ENCODE results near the gene ANXA5.

Gene ANXA5

GRCh38 chr4:121642876-121643585, 53.7 kb downstream of the ANXA5 start:
- TF ChIP-seq, protein P1, sequence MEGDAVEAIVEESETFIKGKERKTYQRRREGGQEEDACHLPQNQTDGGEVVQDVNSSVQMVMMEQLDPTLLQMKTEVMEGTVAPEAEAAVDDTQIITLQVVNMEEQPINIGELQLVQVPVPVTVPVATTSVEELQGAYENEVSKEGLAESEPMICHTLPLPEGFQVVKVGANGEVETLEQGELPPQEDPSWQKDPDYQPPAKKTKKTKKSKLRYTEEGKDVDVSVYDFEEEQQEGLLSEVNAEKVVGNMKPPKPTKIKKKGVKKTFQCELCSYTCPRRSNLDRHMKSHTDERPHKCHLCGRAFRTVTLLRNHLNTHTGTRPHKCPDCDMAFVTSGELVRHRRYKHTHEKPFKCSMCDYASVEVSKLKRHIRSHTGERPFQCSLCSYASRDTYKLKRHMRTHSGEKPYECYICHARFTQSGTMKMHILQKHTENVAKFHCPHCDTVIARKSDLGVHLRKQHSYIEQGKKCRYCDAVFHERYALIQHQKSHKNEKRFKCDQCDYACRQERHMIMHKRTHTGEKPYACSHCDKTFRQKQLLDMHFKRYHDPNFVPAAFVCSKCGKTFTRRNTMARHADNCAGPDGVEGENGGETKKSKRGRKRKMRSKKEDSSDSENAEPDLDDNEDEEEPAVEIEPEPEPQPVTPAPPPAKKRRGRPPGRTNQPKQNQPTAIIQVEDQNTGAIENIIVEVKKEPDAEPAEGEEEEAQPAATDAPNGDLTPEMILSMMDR (IDR thresholded peaks at IDR 0.05; ENCODE audit: low read depth, low read length), result no peak
- H3K4me1 ChIP-seq, result no peaks in the 10 kb centered on the region
- no peak for DNase-seq
- peaks cover 17% of the 10 kb centered on the region for H3K27me3 ChIP-seq
- H3K9me3 ChIP-seq, result no peaks in the 10 kb centered on the region
- H3K4me3 ChIP-seq (ENCODE audit: low read depth, low read length), result no peak overlapping the region
- H3K36me3 ChIP-seq, result no peaks in the 10 kb centered on the region

DNA sequence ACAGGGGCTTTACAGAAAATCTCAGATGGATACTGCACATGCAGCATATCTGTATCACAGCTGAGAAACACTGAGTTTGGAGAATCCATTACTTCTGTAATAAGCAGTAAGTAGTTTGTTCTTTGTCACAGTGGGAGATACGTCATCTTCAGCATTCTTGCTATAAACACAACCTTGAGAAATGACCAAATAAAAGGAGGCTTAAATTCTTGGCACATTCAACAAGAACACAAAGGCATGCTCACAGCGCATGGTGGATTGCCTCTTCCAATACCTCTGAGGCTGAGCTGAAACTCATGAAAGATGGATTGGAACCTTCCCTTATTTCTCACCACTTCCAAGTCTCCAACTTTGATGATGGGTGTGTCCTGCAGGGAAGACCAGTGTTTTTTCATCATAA, 54.5 kb downstream of the ANXA5 start:
- no peak for DNase-seq
- Histone ChIP-seq H3K4me1 (no peaks in the 10 kb centered on the region), H3K36me3 (no peaks in the 10 kb centered on the region), H3K9me3 (no peaks in the 10 kb centered on the region), H3K27me3 (peaks cover 17% of the 10 kb centered on the region), H3K4me3 (ENCODE audit: low read depth, low read length) (no peak overlapping the region)
- TF ChIP-seq, protein P1 (IDR thresholded peaks at IDR 0.05; ENCODE audit: low read depth, low read length), result no peak

GRCh38 chr4:121633653-121634052, 63.1 kb downstream of the ANXA5 start:
- no peak overlapping the region for H3K4me3 ChIP-seq (ENCODE audit: low read depth, low read length)
- H3K9me3 ChIP-seq, result no peaks in the 10 kb centered on the region
- H3K27me3 ChIP-seq, result no peaks in the 10 kb centered on the region
- DNase-seq, result no peak
- H3K4me1 ChIP-seq, result no peaks in the 10 kb centered on the region
- H3K36me3 ChIP-seq, result no peaks in the 10 kb centered on the region
- TF ChIP-seq, protein P1 (IDR thresholded peaks at IDR 0.05; ENCODE audit: low read depth, low read length), result no peak

DNA sequence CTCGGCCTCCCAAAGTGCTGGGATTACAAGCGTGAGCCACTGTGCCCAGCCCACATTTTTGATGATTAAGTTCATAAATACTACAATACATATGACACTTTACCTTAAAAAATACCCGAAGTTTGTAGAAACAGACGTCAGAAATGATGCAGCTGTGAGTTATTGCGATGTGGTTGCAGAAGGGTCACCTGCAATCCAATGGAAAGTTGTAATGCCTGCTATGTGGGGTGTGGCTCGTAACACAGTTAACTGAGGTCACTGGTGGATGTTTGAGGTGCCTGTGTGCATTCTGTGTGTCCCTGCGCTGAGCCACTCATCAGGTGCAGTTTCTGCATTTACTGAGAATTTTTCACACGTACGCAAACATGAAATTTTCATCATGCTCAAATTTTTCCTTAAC, 64.1 kb downstream of the ANXA5 start:
- no peaks in the 10 kb centered on the region for H3K36me3 ChIP-seq
- no peak for DNase-seq
- TF ChIP-seq, protein P1 (IDR thresholded peaks at IDR 0.05; ENCODE audit: low read depth, low read length), result no peak
- H3K9me3 ChIP-seq, result no peaks in the 10 kb centered on the region
- no peak overlapping the region for H3K4me3 ChIP-seq (ENCODE audit: low read depth, low read length)
- no peaks in the 10 kb centered on the region for H3K4me1 ChIP-seq
- no peaks in the 10 kb centered on the region for H3K27me3 ChIP-seq

Data from BE2C (cell line).